ENCODE results near the gene EDC4.
A peak's percentile ranks its signal among the peaks of the same experiment; 100 is the strongest.
"Not testable (repeated sequence)": the region's sequence is repeated elsewhere in the genome, so short reads cannot be mapped to it uniquely, and the experiment has no call there.

EDC4 gene

GRCh38 chr16:67872631-67873434 is at the start of gene EDC4:
Gene EDC4, plus strand, starts transcription at chr16:67873052. Its CDS starts 210 bp downstream, at chr16:67873262.
- peak; percentile 87 for DNase-seq

GRCh38 chr16:67825119-67825518 is 47.7 kb upstream of the EDC4 start:
- DNase-seq = no peak

GRCh38 chr16:67825906-67826305 is 46.9 kb upstream of the EDC4 start:
- DNase-seq = no peak

GRCh38 chr16:67828651-67829050 is 44.2 kb upstream of the EDC4 start:
- DNase-seq = no peak

GRCh38 chr16:67833030-67833414 is 39.8 kb upstream of the EDC4 start:
- DNase-seq = no peak

GRCh38 chr16:67833415-67834241 is 39.2 kb upstream of the EDC4 start:
- peak; percentile 94 for DNase-seq

GRCh38 chr16:67834242-67834614 is 38.6 kb upstream of the EDC4 start:
- no peak for DNase-seq

- not testable (repeated sequence) for DNase-seq
These were observed 35.7 kb upstream of the EDC4 start for GRCh38 chr16:67837190-67837589.

GRCh38 chr16:67837811-67838210 is 35.0 kb upstream of the EDC4 start:
- DNase-seq = no peak

GRCh38 chr16:67841198-67841815 is 31.5 kb upstream of the EDC4 start:
- no peak for DNase-seq

- DNase-seq = peak; percentile 94
These were observed 30.9 kb upstream of the EDC4 start, which contains the start of gene THAP11 for GRCh38 chr16:67841816-67842508. Gene THAP11, plus strand, starts transcription at chr16:67842320. Its CDS starts 235 bp downstream, at chr16:67842555.

- peak; percentile 66 for DNase-seq
These were observed 30.1 kb upstream of the EDC4 start for GRCh38 chr16:67842509-67843342.

- no peak for DNase-seq
These were observed 29.5 kb upstream of the EDC4 start for GRCh38 chr16:67843343-67843765.

- DNase-seq = no peak
These were observed 28.4 kb upstream of the EDC4 start for GRCh38 chr16:67844497-67844896.

- no peak for DNase-seq
These were observed 27.4 kb upstream of the EDC4 start for GRCh38 chr16:67845291-67846062.

- no peak for DNase-seq
These were observed 26.9 kb upstream of the EDC4 start for GRCh38 chr16:67846063-67846319.

- peak; percentile 96 for DNase-seq
These were observed 26.4 kb upstream of the EDC4 start, which contains the start of gene NUTF2 for GRCh38 chr16:67846320-67847063. Gene NUTF2, plus strand, starts transcription at chr16:67846933. Its CDS starts 18,198 bp downstream, at chr16:67865131.

GRCh38 chr16:67847064-67847861 is 25.6 kb upstream of the EDC4 start, which contains the start of gene CENPT:
Gene CENPT, minus strand, starts transcription at chr16:67847693. Its CDS starts 13,834 bp downstream, at chr16:67833859.
- peak; percentile 16 for DNase-seq

- DNase-seq = no peak
These were observed 24.7 kb upstream of the EDC4 start for GRCh38 chr16:67848118-67848517.
